Measurements from ENCODE around the gene ATP6AP1. TPM values are rescaled to one million over a fixed set of nuclear protein-coding genes. Genes with fewer than 3 reads are reported as not detected.

Gene ATP6AP1
- total and polyA plus RNA-seq, 2 donors (not counting 1 experiment from before 2014, with no cell fraction given): 47.1 to 57.7 TPM

- POLR2A ChIA-PET: interaction anchor here (0.6 to 3.4 kb wide), 19 partner anchors 10 to 977 kb away, joined by 3 to 31 read pairs (median 7); partner anchors contain the start of genes ARHGAP4, DNASE1L1, EMD and FAM3A
- intact Hi-C loops (cut with micrococcal nuclease): loop anchor here (5.0 kb wide), 2 partner anchors 95 to 120 kb away; partner anchors contain the start of genes FAM3A and SLC10A3
- H3K9me3 Mint-ChIP-seq (ENCODE audit: insufficient read depth): no peaks in the 10 kb centered on the region
- Histone ChIP-seq H3K79me2 (ENCODE audit: control insufficient read depth, insufficient read depth, low read length) (no peaks in the 10 kb centered on the region), H3K4me1 (ENCODE audit: control insufficient read depth in 2 of 2, insufficient read depth in 2 of 2, low read length in 2 of 2) (peaks cover 12 to 20% of the 10 kb centered on the region in 2 donors), H3K36me3 (replicated peaks in 1 of 2; ENCODE audit: control extremely low read depth in 1 of 2, control insufficient read depth in 1 of 2, extremely low read depth in 1 of 2, insufficient read depth in 2 of 2, low read length in 1 of 2) (peaks cover 0 to 22% of the 10 kb centered on the region in 2 experiments), H3K9me3 (ENCODE audit: control extremely low read depth in 1 of 3, control insufficient read depth in 2 of 3, insufficient read depth in 1 of 3, low read length in 2 of 3) (no peaks in the 10 kb centered on the region), H3K9ac (ENCODE audit: low read length) (peak overlapping the region; percentile 86), H3K27ac (ENCODE audit: low read length in 2 of 2) (peak overlapping the region; percentile 99 to 100), H4K20me1 (ENCODE audit: control insufficient read depth, insufficient read depth, low read length, poor library complexity, severe bottlenecking) (peaks cover 30% of the 10 kb centered on the region), H3K4me2 (replicated peaks; ENCODE audit: low read depth, low read length, poor library complexity, severe bottlenecking) (peak overlapping the region; percentile 81), H3K27me3 (replicated peaks in 1 of 4; ENCODE audit: control extremely low read depth in 1 of 4, control insufficient read depth in 3 of 4, insufficient read depth in 4 of 4, low read length in 3 of 4) (no peaks in the 10 kb centered on the region), H3K4me3 (ENCODE audit: control extremely low read depth in 1 of 5, extremely low read depth in 1 of 5, insufficient read depth in 1 of 5, low read depth in 2 of 5, low read length in 4 of 5) (peak overlapping the region; percentile 34 to 96 (median 78)), H2AFZ (ENCODE audit: insufficient read depth, low read depth, low read length, poor library complexity, severe bottlenecking) (peak overlapping the region; percentile 39)
- H3K27me3 Mint-ChIP-seq: no peaks in the 10 kb centered on the region
- DNase-seq (peak; percentile 82), ATAC-seq (ENCODE audit: low read depth) (peak; percentile 64)
- 7% methylated on average over 27 of the region's 53 CpGs for WGBS (ENCODE audit: insufficient coverage)
- peak overlapping the region; percentile 99 for H3K4me3 Mint-ChIP-seq
- H3K27ac Mint-ChIP-seq: peak overlapping the region; percentile 99
- TF ChIP-seq CTCF (IDR thresholded peaks at IDR 0.05): no peak
- no peak for TF ChIP-seq EZH2 (IDR thresholded peaks at IDR 0.05; ENCODE audit: borderline replicate concordance, insufficient read depth, low read depth, low read length, poor library complexity, severe bottlenecking)
- CTCF ChIA-PET: interaction anchor here (0.8 to 3.2 kb wide), 4 partner anchors 23 to 136 kb away, joined by 3 to 17 read pairs (median 10); partner anchors contain the start of genes FLNA and SLC10A3
- peaks cover 17% of the 10 kb centered on the region for H3K4me1 Mint-ChIP-seq
Observed at GRCh38 chrX:154396973-154397887, 31.2 kb upstream of the ATP6AP1 start.
